GM12874 (cell line): ENCODE data around the gene CKS1B.

Experiments used
- CTCF ChIP-seq: IDR thresholded peaks from 2 replicates; pipeline ENCODE4 v1.5.1; 2011; ENCODE audit warnings: low read depth, mild to moderate bottlenecking, control low read depth, low read length, moderate library complexity; ENCODE audit not compliant: insufficient read depth

The CKS1B gene

GRCh38 chr1:154962795-154963330, 11.6 kb upstream of the CKS1B start:
- TF ChIP-seq CTCF = no peak

- TF ChIP-seq CTCF = no peak
Observed at GRCh38 chr1:154963643-154964042, 10.8 kb upstream of the CKS1B start.

- TF ChIP-seq CTCF = no peak
Observed at GRCh38 chr1:154964359-154964758, 10.1 kb upstream of the CKS1B start.

- no peak for TF ChIP-seq CTCF
Observed at GRCh38 chr1:154966111-154966510, 8.4 kb upstream of the CKS1B start.

GRCh38 chr1:154967331-154967950, 7.0 kb upstream of the CKS1B start:
- TF ChIP-seq CTCF = no peak

GRCh38 chr1:154968731-154969130, 5.8 kb upstream of the CKS1B start:
- no peak for TF ChIP-seq CTCF

GRCh38 chr1:154969246-154969645, 5.2 kb upstream of the CKS1B start:
- TF ChIP-seq CTCF = no peak
